Bone marrow (tissue), 2 donors: ENCODE results near the gene CXCR2.

ENCODE experiments used
- DNase-seq, 2 donors: peaks; one replicate each; lab custom pipeline; 2025; lab: John Stamatoyannopoulos, UW

Gene CXCR2

DNA sequence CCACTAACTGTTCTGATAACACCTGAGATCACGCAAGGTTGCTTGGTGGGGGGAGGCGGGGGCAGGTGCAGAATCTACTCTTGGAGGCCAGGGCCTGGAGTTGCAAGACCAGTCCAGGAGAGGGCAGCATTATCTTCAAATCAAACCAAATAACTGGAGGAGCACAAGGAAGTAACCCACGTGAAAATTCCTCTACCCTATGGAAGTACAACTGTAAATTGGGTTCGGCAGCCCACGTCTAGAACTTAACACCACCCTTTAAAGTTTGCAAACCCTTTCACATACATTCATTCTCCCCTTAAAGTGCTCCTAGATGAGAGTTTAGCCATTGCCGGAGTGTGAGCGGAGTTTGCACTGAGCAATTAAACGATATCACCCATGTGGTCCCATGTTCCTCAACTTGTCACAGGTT is 60.5 kb downstream of the CXCR2 start:
- DNase-seq, result peak; percentile 10 to 71
